OCI-LY3 (cell line): ENCODE results near the gene LRRC7.

Source experiments
- H2AFZ ChIP-seq: fragments of 200-600, 300-600 bp; shearing (Covaris generic); 2 replicates; pipeline ENCODE4 v1.6.0; 2014; ENCODE audit warnings: antibody characterized with exemption, low read depth, low read length
- H3K27ac ChIP-seq: fragments of 200-600, 300-600 bp; sonication (generic); 2 replicates; pipeline ENCODE4 v1.5.1; 2014; ENCODE audit warnings: mild to moderate bottlenecking, low read length, moderate library complexity, mixed read lengths
- H3K27me3 ChIP-seq: fragments of 200-600, 300-600 bp; sonication (generic); 2 replicates; pipeline ENCODE4 v1.6.1; 2014; ENCODE audit warnings: low read depth, low read length, mixed read lengths
- H3K36me3 ChIP-seq: fragments of 200-600, 300-600 bp; sonication (generic); replicated peaks from 2 replicates; pipeline ENCODE3; 2014; ENCODE audit warnings: low read depth, low read length, mixed read lengths
- H3K4me1 ChIP-seq: fragments of 300-600, 200-600 bp; sonication (generic); 2 replicates; pipeline ENCODE4 v1.6.1; 2014; ENCODE audit warnings: low read length, mixed read lengths
- H3K4me2 ChIP-seq: fragments of 200-600, 300-600 bp; sonication (generic); 2 replicates; pipeline ENCODE4 v1.6.1; 2014; ENCODE audit warnings: low read length, mixed read lengths
- H3K4me3 ChIP-seq: fragments of 300-600, 200-600 bp; sonication (generic); 2 replicates; pipeline ENCODE4 v1.5.1; 2014; ENCODE audit warnings: antibody characterized with exemption, mild to moderate bottlenecking, low read length, moderate library complexity
- H3K79me2 ChIP-seq: fragments of 300-600, 200-600 bp; shearing (Covaris generic); 2 replicates; pipeline ENCODE4 v1.6.1; 2014; ENCODE audit warnings: mild to moderate bottlenecking, low read length, mixed read lengths
- H3K9ac ChIP-seq: fragments of 300-600, 200-600 bp; shearing (Covaris generic); 2 replicates; pipeline ENCODE4 v1.6.0; 2014; ENCODE audit warnings: mild to moderate bottlenecking, low read length, moderate library complexity
- H3K9me3 ChIP-seq: fragments of 200-600, 300-600 bp; shearing (Covaris generic); 2 replicates; pipeline ENCODE4 v1.6.1; 2014; ENCODE audit warnings: low read length, mixed read lengths; ENCODE audit not compliant: insufficient read depth
- H4K20me1 ChIP-seq: fragments of 200-600, 300-600 bp; sonication (generic); 2 replicates; pipeline ENCODE4 v1.6.1; 2016; ENCODE audit warnings: low read length, mixed read lengths; ENCODE audit not compliant: insufficient read depth
- CTCF ChIP-seq: fragments of 200-600, 300-600 bp; sonication (generic); IDR thresholded peaks from 2 replicates; pipeline ENCODE4 v1.5.1; 2014; ENCODE audit warnings: antibody characterized with exemption, low read length, low read depth
- EZH2phosphoT487 ChIP-seq: fragments of 200-600 bp; shearing (Covaris generic); IDR thresholded peaks from 2 replicates; pipeline ENCODE4 v1.6.1; 2018; ENCODE audit warnings: antibody characterized with exemption, mixed run types, low read depth

Gene LRRC7

DNA sequence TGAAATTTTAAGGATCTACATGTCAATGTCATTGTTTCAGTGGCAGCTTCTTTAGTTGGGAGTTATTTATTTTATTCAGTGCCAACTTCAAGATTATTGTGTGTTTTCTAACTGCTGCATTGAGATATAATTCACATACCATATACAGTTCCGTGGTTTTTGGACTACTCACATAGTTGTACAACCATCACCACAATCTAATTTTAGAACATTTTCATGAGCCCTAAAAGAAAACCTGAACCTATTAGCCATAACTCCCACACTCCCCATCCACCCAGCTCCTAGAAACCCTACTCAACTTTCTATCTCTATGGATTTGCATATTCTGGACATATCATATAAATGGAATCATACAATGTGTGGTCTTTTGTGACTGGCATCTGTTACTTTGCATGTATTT, 417.7 kb downstream of the LRRC7 start:
- no peaks in the 10 kb centered on the region for H4K20me1 ChIP-seq
- no peak overlapping the region for H3K9ac ChIP-seq
- H3K27me3 ChIP-seq, result no peaks in the 10 kb centered on the region
- H2AFZ ChIP-seq, result no peak overlapping the region
- no peak overlapping the region for H3K27ac ChIP-seq
- H3K4me3 ChIP-seq, result no peak overlapping the region
- no peaks in the 10 kb centered on the region for H3K36me3 ChIP-seq
- no peaks in the 10 kb centered on the region for H3K79me2 ChIP-seq
- H3K9me3 ChIP-seq, result no peaks in the 10 kb centered on the region
- H3K4me1 ChIP-seq, result no peaks in the 10 kb centered on the region
- no peak overlapping the region for H3K4me2 ChIP-seq
- TF ChIP-seq CTCF (no peak), EZH2phosphoT487 (no peak)

DNA sequence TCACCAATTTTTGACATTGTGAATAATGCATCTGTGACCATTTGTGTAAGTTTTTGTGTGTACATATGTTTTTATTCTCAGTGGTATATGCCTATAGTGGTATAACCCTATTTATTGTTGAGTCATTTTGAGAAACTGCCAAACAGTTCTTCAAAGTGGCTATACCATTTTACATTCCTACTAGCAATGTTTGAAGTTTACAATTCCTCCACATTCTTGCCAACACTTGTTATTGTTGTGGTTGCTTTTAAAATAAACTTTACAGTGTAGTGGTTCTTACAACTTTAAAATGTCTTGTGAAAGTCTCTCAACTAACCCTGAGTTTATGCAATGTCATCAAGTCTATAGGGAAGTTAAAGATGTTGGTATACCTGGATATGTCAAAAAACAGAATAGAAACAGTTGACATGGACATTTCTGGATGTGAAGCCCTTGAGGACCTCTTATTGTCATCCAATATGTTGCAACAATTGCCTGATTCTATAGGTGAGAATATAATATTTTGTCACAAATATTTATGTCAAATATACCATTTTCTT, 418.2 kb downstream of the LRRC7 start:
- Histone ChIP-seq H3K4me2 (no peak overlapping the region), H3K4me1 (no peaks in the 10 kb centered on the region), H3K9ac (no peak overlapping the region), H3K79me2 (no peaks in the 10 kb centered on the region), H4K20me1 (no peaks in the 10 kb centered on the region), H3K27me3 (no peaks in the 10 kb centered on the region), H3K4me3 (no peak overlapping the region), H3K9me3 (no peaks in the 10 kb centered on the region), H3K27ac (no peak overlapping the region), H3K36me3 (no peaks in the 10 kb centered on the region), H2AFZ (no peak overlapping the region)
- TF ChIP-seq EZH2phosphoT487, result no peak
- no peak for TF ChIP-seq CTCF

GRCh38 chr1:69987881-69988280, 420.2 kb downstream of the LRRC7 start:
- H3K27me3 ChIP-seq, result no peaks in the 10 kb centered on the region
- no peaks in the 10 kb centered on the region for H3K36me3 ChIP-seq
- no peaks in the 10 kb centered on the region for H3K9me3 ChIP-seq
- H3K27ac ChIP-seq, result no peak overlapping the region
- H3K4me2 ChIP-seq, result no peak overlapping the region
- H3K79me2 ChIP-seq, result no peaks in the 10 kb centered on the region
- TF ChIP-seq CTCF (no peak), EZH2phosphoT487 (no peak)
- H4K20me1 ChIP-seq, result no peaks in the 10 kb centered on the region
- H2AFZ ChIP-seq, result no peak overlapping the region
- no peak overlapping the region for H3K4me3 ChIP-seq
- H3K4me1 ChIP-seq, result no peaks in the 10 kb centered on the region
- no peak overlapping the region for H3K9ac ChIP-seq

DNA sequence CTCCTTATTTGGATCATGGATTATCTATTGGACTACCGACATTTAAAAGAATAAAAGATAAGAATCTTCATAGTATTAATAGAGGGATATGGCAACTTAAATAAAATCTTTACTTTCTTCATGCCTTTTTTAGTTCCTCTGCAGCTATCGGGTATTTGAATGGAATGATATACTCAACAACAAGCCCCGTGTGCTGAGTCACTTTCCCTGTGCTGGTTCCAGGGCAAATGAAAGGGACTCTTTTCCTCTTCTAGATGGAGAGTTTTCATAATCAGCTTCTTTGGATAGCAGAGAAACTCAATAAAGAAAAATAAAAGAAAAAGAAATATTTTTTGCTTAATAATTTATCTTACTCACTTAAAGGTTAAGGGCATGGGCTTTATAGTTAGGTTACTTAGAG, 423.9 kb downstream of the LRRC7 start:
- no peak overlapping the region for H3K27ac ChIP-seq
- no peak overlapping the region for H3K4me3 ChIP-seq
- H3K79me2 ChIP-seq, result no peaks in the 10 kb centered on the region
- H3K27me3 ChIP-seq, result no peaks in the 10 kb centered on the region
- H2AFZ ChIP-seq, result no peak overlapping the region
- H3K36me3 ChIP-seq, result no peaks in the 10 kb centered on the region
- no peaks in the 10 kb centered on the region for H4K20me1 ChIP-seq
- no peaks in the 10 kb centered on the region for H3K4me1 ChIP-seq
- TF ChIP-seq CTCF (no peak), EZH2phosphoT487 (no peak)
- H3K9ac ChIP-seq, result no peak overlapping the region
- H3K9me3 ChIP-seq, result no peaks in the 10 kb centered on the region
- H3K4me2 ChIP-seq, result no peak overlapping the region
